ENCODE results near the gene FAAP100. TPM values are rescaled to one million over a fixed set of nuclear protein-coding genes. Genes with fewer than 3 reads are reported as not detected.
A peak's percentile ranks its signal among the peaks of the same experiment; 100 is the strongest.

FAAP100 gene
- total and polyA plus RNA-seq, 8 donors: 23.0 to 33.7 (median 28.3) TPM

DNA sequence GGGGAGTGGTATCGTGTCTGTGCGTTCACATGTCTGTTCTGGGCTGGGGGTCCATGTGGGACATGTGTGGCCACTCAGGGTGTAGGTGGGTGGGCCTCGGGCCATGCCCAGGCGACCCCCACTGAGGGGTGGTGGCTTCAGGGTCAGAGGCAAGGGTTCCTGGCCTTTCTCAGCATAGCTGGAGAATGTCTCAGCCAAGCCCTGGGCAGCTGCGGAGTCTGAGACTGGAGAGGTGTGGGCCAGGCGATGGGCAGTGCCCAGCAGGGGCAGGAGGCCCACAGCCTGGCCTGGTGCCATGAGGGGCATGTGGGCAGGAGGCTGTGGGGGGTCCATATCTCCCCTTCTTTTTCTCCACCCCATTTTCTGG, 22.7 kb downstream of the FAAP100 start:
- Histone ChIP-seq H3K4me1 (peaks cover 0 to 6% of the 10 kb centered on the region in 2 donors), H3K9me3 (no peaks in the 10 kb centered on the region), H3K27me3 (peaks cover 5 to 69% of the 10 kb centered on the region in 2 donors), H3K4me3 (no peak overlapping the region), H3K36me3 (no peaks in the 10 kb centered on the region), H3K27ac (no peak overlapping the region)
- TF ChIP-seq, protein P1, sequence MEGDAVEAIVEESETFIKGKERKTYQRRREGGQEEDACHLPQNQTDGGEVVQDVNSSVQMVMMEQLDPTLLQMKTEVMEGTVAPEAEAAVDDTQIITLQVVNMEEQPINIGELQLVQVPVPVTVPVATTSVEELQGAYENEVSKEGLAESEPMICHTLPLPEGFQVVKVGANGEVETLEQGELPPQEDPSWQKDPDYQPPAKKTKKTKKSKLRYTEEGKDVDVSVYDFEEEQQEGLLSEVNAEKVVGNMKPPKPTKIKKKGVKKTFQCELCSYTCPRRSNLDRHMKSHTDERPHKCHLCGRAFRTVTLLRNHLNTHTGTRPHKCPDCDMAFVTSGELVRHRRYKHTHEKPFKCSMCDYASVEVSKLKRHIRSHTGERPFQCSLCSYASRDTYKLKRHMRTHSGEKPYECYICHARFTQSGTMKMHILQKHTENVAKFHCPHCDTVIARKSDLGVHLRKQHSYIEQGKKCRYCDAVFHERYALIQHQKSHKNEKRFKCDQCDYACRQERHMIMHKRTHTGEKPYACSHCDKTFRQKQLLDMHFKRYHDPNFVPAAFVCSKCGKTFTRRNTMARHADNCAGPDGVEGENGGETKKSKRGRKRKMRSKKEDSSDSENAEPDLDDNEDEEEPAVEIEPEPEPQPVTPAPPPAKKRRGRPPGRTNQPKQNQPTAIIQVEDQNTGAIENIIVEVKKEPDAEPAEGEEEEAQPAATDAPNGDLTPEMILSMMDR (IDR thresholded peaks at IDR 0.05): no peak
- no peak for ATAC-seq
- intact Hi-C loops (cut with DNase I): no loop called here
- DNase-seq: peak in 1 of 4 donors; percentile 48

- Histone ChIP-seq H3K27ac (no peak overlapping the region), H3K27me3 (peaks cover 5 to 69% of the 10 kb centered on the region in 2 donors), H3K4me3 (no peak overlapping the region), H3K36me3 (no peaks in the 10 kb centered on the region), H3K9me3 (no peaks in the 10 kb centered on the region), H3K4me1 (peaks cover 0 to 6% of the 10 kb centered on the region in 2 donors)
- DNase-seq (peak in 1 of 4 donors; percentile 73), ATAC-seq (no peak)
- TF ChIP-seq, protein P1 (IDR thresholded peaks at IDR 0.05): no peak
- intact Hi-C loops (cut with DNase I): no loop called here
These were observed 23.3 kb downstream of the FAAP100 start for GRCh38 chr17:81528651-81529436.

DNA sequence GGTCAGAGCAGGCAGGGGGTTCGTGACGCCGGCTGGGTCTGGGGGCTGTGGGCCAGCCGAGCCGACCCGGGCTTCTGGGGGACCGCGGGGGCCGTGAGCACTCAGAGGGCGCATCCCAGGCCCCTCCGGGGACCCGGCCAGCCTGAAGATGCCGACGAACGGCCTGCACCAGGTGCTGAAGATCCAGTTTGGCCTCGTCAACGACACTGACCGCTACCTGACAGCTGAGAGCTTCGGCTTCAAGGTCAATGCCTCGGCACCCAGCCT, 23.8 kb downstream of the FAAP100 start:
- TF ChIP-seq, protein P1 (IDR thresholded peaks at IDR 0.05): no peak
- ATAC-seq: no peak
- H3K9me3 ChIP-seq: no peaks in the 10 kb centered on the region

DNA sequence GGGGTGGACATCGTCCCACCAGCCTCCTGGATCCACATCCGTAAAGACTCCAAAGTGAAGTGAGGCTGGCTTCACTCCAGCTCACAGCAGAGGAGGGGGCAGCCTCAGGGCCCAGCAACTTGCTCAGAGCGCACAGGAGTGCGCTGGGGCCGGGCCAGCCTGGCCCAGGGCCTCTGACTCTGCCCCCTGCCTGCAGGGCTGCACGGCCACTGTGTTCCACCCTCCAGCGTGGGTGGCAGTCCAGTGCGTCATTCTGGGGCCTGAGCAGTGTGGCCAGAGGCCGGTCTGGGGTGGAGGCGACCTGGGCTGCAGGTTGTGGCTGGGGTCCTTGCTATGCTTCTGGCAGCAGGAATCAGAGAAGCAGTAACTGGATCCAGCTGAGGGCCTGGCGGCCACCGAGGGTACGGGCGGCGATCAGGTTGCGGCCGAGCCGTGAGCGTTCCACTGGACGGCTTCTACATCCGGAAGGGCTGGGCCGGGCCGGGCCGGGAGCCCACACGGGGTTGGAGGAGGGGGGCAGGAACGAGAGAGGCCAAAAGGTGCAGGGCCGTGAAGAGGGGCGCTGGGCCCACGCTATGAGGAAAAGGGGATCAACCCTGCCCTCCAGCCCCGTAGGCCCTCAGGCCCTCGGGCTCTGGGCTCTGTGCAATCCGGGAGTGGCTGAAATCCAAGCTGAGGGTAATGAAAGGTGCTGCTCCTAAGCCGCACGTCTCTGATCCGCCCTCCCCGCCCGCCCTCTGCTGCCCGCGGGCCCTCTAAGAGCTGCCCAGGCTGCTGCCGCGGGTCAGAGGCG, 24.4 kb downstream of the FAAP100 start, which contains the start of gene FSCN2:
TSS of gene FSCN2 (plus strand) at position 787 of the 793 bp plus-strand sequence. CDS start 155 bp downstream, outside the sequence.
- Histone ChIP-seq H3K36me3 (no peaks in the 10 kb centered on the region), H3K27me3 (peaks cover 5 to 69% of the 10 kb centered on the region in 2 donors), H3K4me1 (peaks cover 0 to 6% of the 10 kb centered on the region in 2 donors), H3K9me3 (no peaks in the 10 kb centered on the region), H3K4me3 (no peak within 1 kb of the TSS), H3K27ac (no peak within 1 kb of the TSS)
- DNase-seq: peak in 1 of 4 donors; percentile 80
- intact Hi-C loops (cut with DNase I): no loop called here
- TF ChIP-seq, protein P1 (IDR thresholded peaks at IDR 0.05): no peak
- ATAC-seq: peak; percentile 89

More for the DNA sequence above, 23.8 kb downstream of the FAAP100 start:
- peak in 1 of 4 donors; percentile 69 for DNase-seq
- Histone ChIP-seq H3K27ac (no peak overlapping the region), H3K27me3 (peaks cover 5 to 69% of the 10 kb centered on the region in 2 donors), H3K4me3 (no peak overlapping the region), H3K36me3 (no peaks in the 10 kb centered on the region), H3K4me1 (peaks cover 0 to 6% of the 10 kb centered on the region in 2 donors)
- intact Hi-C loops (cut with DNase I): no loop called here
